ENCODE measurements around the gene KRT1.

DNA sequence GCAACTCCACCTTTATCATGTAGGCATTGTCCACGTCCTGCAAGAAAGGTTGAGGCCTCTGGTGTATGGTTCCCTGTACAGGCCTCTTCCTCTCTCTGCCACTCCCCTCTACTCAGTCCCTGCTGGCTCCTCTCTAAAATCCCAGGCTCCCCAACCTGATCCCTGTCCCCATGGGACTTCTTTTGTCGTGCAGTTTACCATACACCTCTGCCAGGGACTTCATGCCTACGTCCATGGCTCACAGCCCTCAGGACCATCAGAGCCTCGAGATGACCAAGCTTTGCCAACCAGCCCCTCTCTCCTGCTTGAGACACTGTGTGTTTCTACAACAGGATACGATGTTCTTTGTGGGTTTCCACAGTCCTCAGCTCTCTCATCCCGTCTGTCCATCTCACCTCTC is 31.1 kb downstream of the KRT1 start:
- TF ChIP-seq, protein P1, sequence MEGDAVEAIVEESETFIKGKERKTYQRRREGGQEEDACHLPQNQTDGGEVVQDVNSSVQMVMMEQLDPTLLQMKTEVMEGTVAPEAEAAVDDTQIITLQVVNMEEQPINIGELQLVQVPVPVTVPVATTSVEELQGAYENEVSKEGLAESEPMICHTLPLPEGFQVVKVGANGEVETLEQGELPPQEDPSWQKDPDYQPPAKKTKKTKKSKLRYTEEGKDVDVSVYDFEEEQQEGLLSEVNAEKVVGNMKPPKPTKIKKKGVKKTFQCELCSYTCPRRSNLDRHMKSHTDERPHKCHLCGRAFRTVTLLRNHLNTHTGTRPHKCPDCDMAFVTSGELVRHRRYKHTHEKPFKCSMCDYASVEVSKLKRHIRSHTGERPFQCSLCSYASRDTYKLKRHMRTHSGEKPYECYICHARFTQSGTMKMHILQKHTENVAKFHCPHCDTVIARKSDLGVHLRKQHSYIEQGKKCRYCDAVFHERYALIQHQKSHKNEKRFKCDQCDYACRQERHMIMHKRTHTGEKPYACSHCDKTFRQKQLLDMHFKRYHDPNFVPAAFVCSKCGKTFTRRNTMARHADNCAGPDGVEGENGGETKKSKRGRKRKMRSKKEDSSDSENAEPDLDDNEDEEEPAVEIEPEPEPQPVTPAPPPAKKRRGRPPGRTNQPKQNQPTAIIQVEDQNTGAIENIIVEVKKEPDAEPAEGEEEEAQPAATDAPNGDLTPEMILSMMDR (IDR thresholded peaks at IDR 0.05; ENCODE audit: insufficient read depth, low read length): no peak
- TF ChIP-seq, protein P2, sequence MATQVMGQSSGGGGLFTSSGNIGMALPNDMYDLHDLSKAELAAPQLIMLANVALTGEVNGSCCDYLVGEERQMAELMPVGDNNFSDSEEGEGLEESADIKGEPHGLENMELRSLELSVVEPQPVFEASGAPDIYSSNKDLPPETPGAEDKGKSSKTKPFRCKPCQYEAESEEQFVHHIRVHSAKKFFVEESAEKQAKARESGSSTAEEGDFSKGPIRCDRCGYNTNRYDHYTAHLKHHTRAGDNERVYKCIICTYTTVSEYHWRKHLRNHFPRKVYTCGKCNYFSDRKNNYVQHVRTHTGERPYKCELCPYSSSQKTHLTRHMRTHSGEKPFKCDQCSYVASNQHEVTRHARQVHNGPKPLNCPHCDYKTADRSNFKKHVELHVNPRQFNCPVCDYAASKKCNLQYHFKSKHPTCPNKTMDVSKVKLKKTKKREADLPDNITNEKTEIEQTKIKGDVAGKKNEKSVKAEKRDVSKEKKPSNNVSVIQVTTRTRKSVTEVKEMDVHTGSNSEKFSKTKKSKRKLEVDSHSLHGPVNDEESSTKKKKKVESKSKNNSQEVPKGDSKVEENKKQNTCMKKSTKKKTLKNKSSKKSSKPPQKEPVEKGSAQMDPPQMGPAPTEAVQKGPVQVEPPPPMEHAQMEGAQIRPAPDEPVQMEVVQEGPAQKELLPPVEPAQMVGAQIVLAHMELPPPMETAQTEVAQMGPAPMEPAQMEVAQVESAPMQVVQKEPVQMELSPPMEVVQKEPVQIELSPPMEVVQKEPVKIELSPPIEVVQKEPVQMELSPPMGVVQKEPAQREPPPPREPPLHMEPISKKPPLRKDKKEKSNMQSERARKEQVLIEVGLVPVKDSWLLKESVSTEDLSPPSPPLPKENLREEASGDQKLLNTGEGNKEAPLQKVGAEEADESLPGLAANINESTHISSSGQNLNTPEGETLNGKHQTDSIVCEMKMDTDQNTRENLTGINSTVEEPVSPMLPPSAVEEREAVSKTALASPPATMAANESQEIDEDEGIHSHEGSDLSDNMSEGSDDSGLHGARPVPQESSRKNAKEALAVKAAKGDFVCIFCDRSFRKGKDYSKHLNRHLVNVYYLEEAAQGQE (IDR thresholded peaks at IDR 0.05; ENCODE audit: insufficient replicate concordance, low read depth): no peak
- no peak for TF ChIP-seq POLR2AphosphoS5 (IDR thresholded peaks at IDR 0.05; ENCODE audit: low read depth)

All from HL-60 (cell line).